Muscle layer of duodenum (tissue), 2 donors: Measurements from ENCODE around the gene F13B.
"Not testable (repeated sequence)": the region's sequence is repeated elsewhere in the genome, so short reads cannot be mapped to it uniquely, and the experiment has no call there.

Source experiments
- H3K27ac ChIP-seq: one replicate; pipeline ENCODE4 v1.7.0; 2013; ENCODE audit warnings: mild to moderate bottlenecking, low read length
- H3K27me3 ChIP-seq: one replicate; pipeline ENCODE4 v1.7.0; 2013; ENCODE audit warnings: low read depth, mild to moderate bottlenecking, control low read depth, low read length
- H3K36me3 ChIP-seq, 2 donors: one replicate each; pipeline ENCODE4 v1.7.0; 2013; ENCODE audit warnings: low read length in 2 of 2, control low read depth in 1 of 2, mild to moderate bottlenecking in 1 of 2; ENCODE audit not compliant: insufficient read depth in 2 of 2, control insufficient read depth in 1 of 2
- H3K4me1 ChIP-seq, 2 donors: one replicate each; pipeline ENCODE4 v1.7.0; 2013; ENCODE audit warnings: low read length in 2 of 2, mild to moderate bottlenecking in 2 of 2, control low read depth in 1 of 2, moderate library complexity in 1 of 2; ENCODE audit not compliant: insufficient read depth in 2 of 2, control insufficient read depth in 1 of 2
- H3K4me3 ChIP-seq, 2 donors: one replicate each; pipeline ENCODE4 v1.7.0; 2013; ENCODE audit warnings: low read length in 2 of 2, low read depth in 1 of 2, mild to moderate bottlenecking in 1 of 2
- H3K9me3 ChIP-seq, 2 donors: one replicate each; pipeline ENCODE4 v1.7.0; 2013; ENCODE audit warnings: low read length in 2 of 2, control low read depth in 1 of 2, mild to moderate bottlenecking in 1 of 2; ENCODE audit not compliant: control insufficient read depth in 1 of 2
- donor health status: healthy.

Gene F13B

DNA sequence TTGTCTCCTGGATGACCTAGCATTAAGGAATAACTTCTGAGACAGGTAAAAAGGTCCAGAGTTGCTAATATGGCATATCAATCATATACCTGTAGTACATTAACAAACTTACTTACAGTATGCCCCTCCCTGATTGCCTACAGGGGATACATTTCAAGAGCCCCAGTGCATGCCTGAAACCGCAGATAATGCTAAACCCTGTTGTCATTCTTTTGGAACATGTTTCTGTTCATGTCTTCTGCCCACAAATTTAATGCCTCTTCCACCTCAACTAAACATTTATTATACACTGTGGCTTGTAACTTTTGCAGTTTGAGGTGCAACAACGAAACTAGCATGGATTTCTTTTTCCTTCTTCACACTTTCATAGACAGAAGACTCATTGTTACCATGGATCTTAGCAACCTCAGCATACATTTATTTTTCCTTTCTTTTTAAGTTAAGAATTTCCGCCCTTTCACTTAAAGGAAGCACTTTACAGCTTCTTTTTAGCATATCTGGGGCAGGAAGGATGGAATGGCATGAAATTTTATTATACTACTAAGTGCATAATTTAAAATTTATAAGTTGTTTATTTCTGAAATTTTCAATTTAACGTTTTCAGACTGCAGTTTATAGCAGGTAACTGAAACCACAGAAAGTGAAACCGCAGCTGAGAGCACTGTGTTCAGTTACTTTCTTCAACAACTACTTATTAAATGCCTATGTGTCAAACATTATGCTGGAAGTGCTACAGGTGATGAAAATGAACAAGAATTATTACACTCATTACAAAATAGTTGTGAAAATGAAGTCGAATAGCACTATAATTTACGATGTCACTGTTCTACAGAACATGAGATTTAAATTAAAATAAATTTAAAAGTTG is 25.3 kb downstream of the F13B start:
- Histone ChIP-seq H3K9me3 (no peaks in the 10 kb centered on the region), H3K27me3 (no peaks in the 10 kb centered on the region), H3K36me3 (no peaks in the 10 kb centered on the region), H3K4me3 (no peak overlapping the region), H3K4me1 (no peaks in the 10 kb centered on the region), H3K27ac (no peak overlapping the region)

DNA sequence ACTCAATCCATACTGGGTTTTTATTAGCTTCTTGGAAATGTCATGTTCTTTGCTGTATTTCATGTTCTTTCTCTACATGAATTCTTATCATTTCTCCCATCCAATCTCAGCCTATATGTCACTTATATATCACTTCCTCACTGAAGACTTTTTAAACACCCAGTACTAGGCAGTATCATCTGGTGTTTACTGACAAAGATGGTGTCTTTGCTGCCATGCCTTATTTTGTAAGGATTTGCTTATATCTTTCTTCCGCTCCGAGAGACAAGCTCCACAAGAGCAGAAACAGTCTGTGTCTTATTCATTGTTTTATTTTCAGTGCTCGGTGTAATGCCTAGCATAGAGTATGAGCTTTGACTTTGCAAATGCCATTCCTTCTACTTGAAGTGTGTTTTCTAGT is 30.2 kb downstream of the F13B start:
- Histone ChIP-seq H3K27ac (no peak overlapping the region), H3K36me3 (no peaks in the 10 kb centered on the region), H3K4me1 (no peaks in the 10 kb centered on the region), H3K4me3 (no peak overlapping the region), H3K9me3 (no peaks in the 10 kb centered on the region), H3K27me3 (no peaks in the 10 kb centered on the region)

DNA sequence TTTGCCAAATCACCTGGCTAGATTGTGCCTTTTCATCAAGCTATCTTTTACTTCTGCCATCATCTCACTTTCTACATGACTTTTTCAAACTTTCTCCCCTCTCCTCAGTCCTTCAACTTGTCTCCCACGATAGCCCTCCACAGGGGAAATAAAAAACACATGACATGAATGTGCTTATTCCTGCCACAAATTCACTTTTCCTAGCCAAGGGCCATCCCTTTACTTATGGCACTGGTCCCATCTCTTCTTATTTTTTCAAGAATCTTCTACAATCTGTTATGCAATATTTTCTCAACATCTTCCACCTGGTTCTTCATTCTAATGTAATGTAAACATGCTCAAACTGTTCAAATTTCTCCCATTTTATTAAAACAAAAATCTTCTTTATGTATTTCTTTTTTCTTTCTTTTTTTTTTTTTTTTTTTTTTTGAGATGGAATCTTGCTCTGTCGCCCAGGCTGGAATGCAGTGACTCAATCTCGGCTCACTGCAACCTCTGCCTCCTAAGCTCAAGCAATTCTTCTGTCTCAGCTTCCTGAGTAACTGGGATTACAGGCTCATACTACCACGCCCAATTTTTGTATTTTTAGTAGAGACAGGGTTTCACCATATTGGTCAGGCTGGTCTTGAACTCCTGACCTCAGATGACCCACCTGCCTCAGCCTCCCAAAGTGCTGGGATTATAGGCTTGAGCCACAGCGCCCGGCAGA is 32.3 kb downstream of the F13B start:
- H3K27ac ChIP-seq, H3K27me3 ChIP-seq, H3K36me3 ChIP-seq, H3K9me3 ChIP-seq, H3K4me3 ChIP-seq, H3K4me1 ChIP-seq: not testable (repeated sequence)

DNA sequence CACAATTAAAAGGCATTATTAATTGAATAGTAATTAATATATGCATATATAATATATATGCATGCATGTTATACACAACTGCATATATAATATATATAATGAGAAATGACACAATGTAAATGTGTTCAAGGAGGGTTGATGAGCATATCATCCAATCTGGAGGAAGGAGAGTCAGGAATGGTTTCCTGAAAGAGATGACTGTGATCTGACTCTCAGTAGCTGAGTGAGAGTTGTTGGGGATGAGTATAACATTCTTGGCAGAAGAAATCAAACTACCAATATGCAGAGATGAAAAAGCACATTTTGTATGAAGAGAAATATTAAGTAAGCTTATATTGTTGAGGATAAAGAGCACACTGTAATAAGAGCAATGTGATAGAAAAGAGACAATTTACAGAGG is 37.3 kb downstream of the F13B start:
- no peaks in the 10 kb centered on the region for H3K4me1 ChIP-seq
- H3K4me3 ChIP-seq = no peak overlapping the region
- H3K27me3 ChIP-seq = no peaks in the 10 kb centered on the region
- no peak overlapping the region for H3K27ac ChIP-seq
- H3K36me3 ChIP-seq = no peaks in the 10 kb centered on the region
- no peaks in the 10 kb centered on the region for H3K9me3 ChIP-seq

DNA sequence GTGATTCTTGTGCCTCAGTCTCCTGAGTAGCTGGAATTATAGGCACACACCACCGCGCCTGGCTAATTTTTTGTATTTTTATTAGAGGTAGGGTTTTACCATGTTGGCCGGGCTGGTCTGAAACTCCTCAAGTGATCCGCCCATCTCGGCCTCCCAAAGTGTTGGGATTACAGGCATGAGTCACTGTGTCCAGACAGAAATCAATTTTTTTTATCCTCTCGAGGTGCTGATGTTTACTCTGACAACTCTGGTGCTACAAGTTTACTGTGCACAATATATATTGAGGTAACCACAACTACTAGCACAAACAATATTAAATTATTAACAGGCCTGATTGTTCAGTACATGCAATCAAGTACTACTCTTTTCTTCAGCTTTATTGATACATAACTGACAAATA is 39.7 kb downstream of the F13B start:
- Histone ChIP-seq H3K4me1 (no peaks in the 10 kb centered on the region), H3K9me3 (no peaks in the 10 kb centered on the region), H3K36me3 (no peaks in the 10 kb centered on the region), H3K27me3 (no peaks in the 10 kb centered on the region), H3K4me3 (no peak overlapping the region), H3K27ac (no peak overlapping the region)

DNA sequence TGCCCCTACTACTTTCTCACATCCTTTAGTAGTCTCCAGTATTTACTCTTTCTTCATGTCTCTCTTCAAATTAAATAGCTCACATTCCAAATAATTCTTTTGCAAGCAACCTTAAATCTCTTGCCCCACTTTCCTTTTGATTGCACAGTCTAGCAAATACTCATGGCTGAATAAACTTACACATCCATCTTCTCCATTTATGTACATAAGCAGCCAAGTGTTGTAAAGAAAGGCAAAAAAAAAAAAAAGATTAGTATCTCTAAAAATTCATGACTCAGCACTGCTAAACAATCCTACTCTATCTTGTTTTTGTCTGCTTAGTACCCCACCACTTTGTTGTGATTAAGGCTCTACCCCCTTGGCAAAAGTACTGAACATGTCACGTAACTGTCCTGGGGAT is 42.6 kb downstream of the F13B start:
- Histone ChIP-seq H3K27me3 (no peaks in the 10 kb centered on the region), H3K27ac (no peak overlapping the region), H3K4me1 (no peaks in the 10 kb centered on the region), H3K4me3 (no peak overlapping the region), H3K9me3 (no peaks in the 10 kb centered on the region), H3K36me3 (no peaks in the 10 kb centered on the region)

DNA sequence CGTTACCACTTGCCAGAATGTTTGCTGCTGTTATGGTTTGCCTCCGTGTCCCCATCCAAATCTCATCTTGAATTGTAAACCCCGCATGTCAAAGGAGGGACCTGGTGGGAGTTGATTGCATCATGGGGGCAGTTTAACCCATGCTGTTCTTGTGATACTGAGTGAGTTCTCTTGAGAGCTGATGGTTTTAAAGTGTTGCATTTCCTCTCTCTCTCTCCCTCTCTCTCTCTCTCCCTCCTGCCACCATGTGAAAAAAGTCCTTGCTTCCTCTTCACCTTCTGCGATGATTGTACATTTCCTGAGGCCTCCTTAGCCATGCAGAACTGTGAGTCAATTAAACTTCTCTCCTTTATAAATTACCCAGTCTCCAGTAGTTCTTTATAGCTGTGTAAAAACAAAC is 45.3 kb downstream of the F13B start:
- Histone ChIP-seq H3K4me3 (no peak overlapping the region), H3K4me1 (no peaks in the 10 kb centered on the region), H3K27me3 (no peaks in the 10 kb centered on the region), H3K36me3 (no peaks in the 10 kb centered on the region), H3K9me3 (no peaks in the 10 kb centered on the region), H3K27ac (no peak overlapping the region)

DNA sequence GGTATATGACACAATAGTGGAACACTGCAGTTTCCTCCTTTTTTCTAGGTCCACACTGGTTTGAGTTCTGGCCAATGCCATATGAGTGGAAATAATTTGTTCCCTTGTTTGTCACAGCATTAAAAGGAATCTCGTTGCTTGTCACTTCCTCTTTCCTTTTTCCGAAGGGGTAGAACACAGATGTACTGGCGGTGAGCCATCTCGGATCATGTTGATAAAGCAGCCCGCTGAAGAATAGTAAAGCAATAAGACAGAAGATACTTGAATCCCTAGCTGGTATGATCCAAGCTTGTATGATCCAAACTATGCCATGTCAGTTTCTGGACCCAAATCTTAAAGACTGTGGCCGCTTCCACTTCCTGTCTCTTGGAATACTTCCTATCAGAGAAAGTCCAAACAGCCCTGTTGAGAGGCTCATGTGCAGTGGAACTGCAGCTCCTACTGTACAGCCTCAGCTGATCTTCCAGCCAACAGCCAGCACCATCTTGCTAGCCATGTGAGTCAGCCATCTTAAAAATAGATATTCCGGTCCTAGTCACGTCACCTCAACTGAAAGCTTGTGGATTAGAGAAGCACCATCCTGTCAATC is 49.4 kb downstream of the F13B start:
- Histone ChIP-seq H3K27me3 (no peaks in the 10 kb centered on the region), H3K27ac (no peak overlapping the region), H3K36me3 (no peaks in the 10 kb centered on the region), H3K9me3 (no peaks in the 10 kb centered on the region), H3K4me3 (no peak overlapping the region), H3K4me1 (no peaks in the 10 kb centered on the region)

DNA sequence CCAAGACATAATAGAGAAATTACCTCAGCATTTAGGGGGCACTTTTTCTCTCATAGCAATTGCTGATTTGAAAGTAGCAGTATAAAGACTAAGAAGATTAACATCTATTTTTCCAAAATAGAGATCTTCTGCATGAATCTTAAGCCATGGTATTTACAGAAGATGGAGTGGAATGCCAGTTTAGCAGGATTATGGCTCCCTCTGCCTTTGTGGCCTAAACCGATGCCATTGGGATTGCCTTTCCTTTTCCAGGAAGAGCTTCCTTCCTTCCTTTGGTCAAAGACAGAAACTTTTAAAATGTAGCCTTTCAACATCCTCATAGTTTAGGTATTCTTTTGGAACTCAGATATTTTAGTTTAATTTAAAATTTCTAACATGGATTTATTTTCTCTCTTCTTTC is 50.3 kb downstream of the F13B start:
- Histone ChIP-seq H3K4me3 (no peak overlapping the region), H3K27ac (no peak overlapping the region), H3K27me3 (no peaks in the 10 kb centered on the region), H3K9me3 (peaks cover 0 to under 1% of the 10 kb centered on the region in 2 donors), H3K36me3 (no peaks in the 10 kb centered on the region), H3K4me1 (no peaks in the 10 kb centered on the region)

DNA sequence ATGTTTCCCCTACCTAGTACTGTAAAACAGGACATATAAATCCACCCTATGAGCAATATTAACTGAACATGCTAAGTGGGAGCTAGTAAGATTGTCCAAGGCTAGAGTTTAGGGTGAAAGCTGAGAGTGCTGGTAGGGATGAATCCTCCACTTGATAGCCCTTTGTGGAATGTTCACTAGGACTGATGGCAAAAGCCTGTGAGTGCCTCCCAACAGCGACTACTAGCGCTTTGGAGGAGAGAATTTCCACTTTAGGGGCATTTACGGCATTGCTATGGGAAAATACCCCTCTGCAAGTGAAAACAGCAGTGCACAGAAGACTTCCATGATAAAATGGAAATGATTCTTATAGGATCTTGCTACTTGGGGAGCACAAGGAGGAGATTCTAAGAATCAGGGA is 53.8 kb downstream of the F13B start:
- H3K27me3 ChIP-seq = no peaks in the 10 kb centered on the region
- H3K4me1 ChIP-seq = no peaks in the 10 kb centered on the region
- no peak overlapping the region for H3K4me3 ChIP-seq
- peaks cover 0 to 7% of the 10 kb centered on the region in 2 donors for H3K9me3 ChIP-seq
- H3K36me3 ChIP-seq = no peaks in the 10 kb centered on the region
- H3K27ac ChIP-seq = no peak overlapping the region

DNA sequence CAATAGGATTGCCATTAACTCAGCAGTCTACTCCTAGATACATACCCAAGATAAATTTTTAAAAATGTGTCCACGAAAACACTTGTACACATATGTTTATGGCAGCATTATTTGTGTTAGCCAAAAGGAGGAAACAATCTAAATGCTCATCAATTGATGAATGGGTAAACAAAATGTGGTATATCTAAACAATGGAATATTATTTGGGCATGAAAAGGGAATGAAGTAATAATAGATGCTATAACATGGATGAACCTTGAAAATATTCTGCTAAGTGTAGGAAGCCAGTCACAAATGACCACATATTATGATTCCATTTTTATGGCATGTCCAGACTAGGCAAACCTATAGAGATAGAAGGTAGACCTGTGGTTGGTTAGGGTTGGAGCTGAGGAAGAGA is 55.4 kb downstream of the F13B start:
- H3K27ac ChIP-seq = no peak overlapping the region
- H3K27me3 ChIP-seq = no peaks in the 10 kb centered on the region
- no peak overlapping the region for H3K4me3 ChIP-seq
- H3K36me3 ChIP-seq = no peaks in the 10 kb centered on the region
- H3K9me3 ChIP-seq = peaks cover 0 to 7% of the 10 kb centered on the region in 2 donors
- H3K4me1 ChIP-seq = no peaks in the 10 kb centered on the region
